Transverse colon (tissue), 4 donors: ENCODE data around the gene FRYL. TPM values are rescaled to one million over a fixed set of nuclear protein-coding genes. Genes with fewer than 3 reads are reported as not detected.

Source experiments
- DNase-seq: peaks from one replicate; pipeline ENCODE4 v3.0.0-alpha.2; 2019
- H3K27ac ChIP-seq, 4 donors: fragments of 200-600 bp; sonication (generic); 2 replicates each; pipeline ENCODE4 v1.5.1; 2016 to 2018; ENCODE audit warnings: inconsistent platforms in 4 of 4
- H3K27me3 ChIP-seq: fragments of 200-600 bp; sonication (generic); 2 replicates; pipeline ENCODE4 v1.5.1; 2017; ENCODE audit warnings: inconsistent platforms
- H3K36me3 ChIP-seq, 4 donors: fragments of 200-600 bp; sonication (generic); 2 replicates each; pipeline ENCODE4 v1.5.1; 2017 to 2019; ENCODE audit warnings: inconsistent platforms in 4 of 4
- H3K4me1 ChIP-seq, 4 donors: fragments of 200-600 bp; sonication (generic); 2 replicates each; pipeline ENCODE4 v1.5.1; 2017 to 2020; ENCODE audit warnings: inconsistent platforms in 4 of 4
- H3K4me3 ChIP-seq, 4 donors: fragments of 200-600 bp; sonication (generic); 1 replicate in 1 of 4; 2 replicates in 3 of 4; pipeline versions ENCODE4 v1.5.1 to v1.6.1; 2017 to 2019; ENCODE audit warnings: inconsistent platforms in 4 of 4
- H3K9me3 ChIP-seq, 2 donors: fragments of 200-600 bp; sonication (generic); 2 replicates each; pipeline ENCODE4 v1.5.1; 2017 to 2019; ENCODE audit warnings: inconsistent platforms in 2 of 2
- CTCF ChIP-seq, 5 experiments: fragments of 200-600 bp in 3 of 5; fragments of 450-650 bp in 2 of 5; sonication (generic) in 3 of 5; IDR thresholded peaks; 1 replicate in 2 of 5; 2 replicates in 3 of 5; pipeline ENCODE4 v1.5.1; 2016 to 2017; ENCODE audit warnings: antibody characterized with exemption in 5 of 5, inconsistent platforms in 3 of 5, mild to moderate bottlenecking in 2 of 5, moderate library complexity in 1 of 5
- EP300 ChIP-seq: sonication (generic); formaldehyde crosslinking; IDR thresholded peaks from one replicate; pipeline ENCODE4 v1.6.1; 2017; ENCODE audit warnings: antibody characterized with exemption, low read depth
- POLR2A ChIP-seq: fragments of 450-650 bp; IDR thresholded peaks from one replicate; pipeline ENCODE4 v1.6.1; 2016; ENCODE audit warnings: antibody characterized with exemption, mild to moderate bottlenecking, moderate library complexity
- POLR2AphosphoS5 ChIP-seq, 3 donors: sonication (generic); formaldehyde crosslinking; IDR thresholded peaks; one replicate each; pipeline ENCODE4 v1.6.1; 2016; ENCODE audit warnings: antibody characterized with exemption in 3 of 3
- WGBS, 2 donors: methylation state at CpG; one replicate each; pipeline ENCODE4 v1.1.5; 2018; ENCODE audit warnings: low coverage in 1 of 2; 5-methylcytosine and 5-hydroxymethylcytosine counted together
- in situ Hi-C, 4 donors: fragments of 200-750 bp; cut with MboI; loops; one replicate each; pipeline versions ENCODE4 v1.15.0 to v1.15.1; 2017; ENCODE audit warnings: low sequenced_read_pairs in 3 of 4, low pct_ligation_motif_present in 1 of 4, low pct_unique_long_range_greater_than_20kb in 1 of 4
- intact Hi-C: fragments of 100-400 bp; cut with DNase I; formaldehyde crosslinking; loops from one replicate; pipeline ENCODE4 v1.15.1; 2023; ENCODE audit warnings: low total_unique reads
- total RNA-seq, 4 donors: library from RNA; depleted of rRNA; stranded (reverse); fragments of >200 nt; gene quantifications; one replicate each; pipeline ENCODE4 v1.1.0, GENCODE V29; 2016

FRYL gene
- total RNA-seq, 4 donors from 2014 or later, result 477 to 645 (median 545) TPM

GRCh38 chr4:48556268-48556667 lies 223.8 kb downstream of the FRYL start:
- no peak overlapping the region for H3K27ac ChIP-seq
- intact Hi-C loops (no loop called here), in situ Hi-C loops (no loop called here)
- no peaks in the 10 kb centered on the region for H3K27me3 ChIP-seq
- H3K4me3 ChIP-seq, result no peak overlapping the region
- no peak for TF ChIP-seq POLR2AphosphoS5 (IDR thresholded peaks at IDR 0.05)
- TF ChIP-seq CTCF (IDR thresholded peaks at IDR 0.05), result no peak
- TF ChIP-seq POLR2A, result no peak
- TF ChIP-seq EP300, result no peak
- DNase-seq, result no peak
- no peaks in the 10 kb centered on the region for H3K9me3 ChIP-seq
- no peaks in the 10 kb centered on the region for H3K4me1 ChIP-seq
- peaks cover 0 to 75% (median 37%) of the 10 kb centered on the region in 4 donors for H3K36me3 ChIP-seq
- 88 to 90% methylated on average over 2 of the region's 2 CpGs for WGBS, 2 donors

GRCh38 chr4:48554606-48555005 lies 225.5 kb downstream of the FRYL start:
- intact Hi-C loops, result no loop called here
- Histone ChIP-seq H3K4me3 (no peak overlapping the region), H3K27ac (no peak overlapping the region), H3K27me3 (no peaks in the 10 kb centered on the region), H3K9me3 (no peaks in the 10 kb centered on the region), H3K4me1 (no peaks in the 10 kb centered on the region), H3K36me3 (peaks cover 0 to 81% (median 37%) of the 10 kb centered on the region in 4 donors)
- 88 to 97% methylated on average over 4 of the region's 5 CpGs for WGBS, 2 donors
- no peak for DNase-seq
- TF ChIP-seq POLR2AphosphoS5 (IDR thresholded peaks at IDR 0.05) (no peak), POLR2A (no peak), EP300 (no peak), CTCF (IDR thresholded peaks at IDR 0.05) (no peak)
- in situ Hi-C loops, result no loop called here

GRCh38 chr4:48553720-48554119 lies 226.4 kb downstream of the FRYL start:
- Histone ChIP-seq H3K27me3 (no peaks in the 10 kb centered on the region), H3K4me3 (no peak overlapping the region), H3K9me3 (no peaks in the 10 kb centered on the region), H3K36me3 (peaks cover 0 to 89% (median 39%) of the 10 kb centered on the region in 4 donors), H3K4me1 (no peaks in the 10 kb centered on the region), H3K27ac (no peak overlapping the region)
- in situ Hi-C loops (no loop called here), intact Hi-C loops (no loop called here)
- WGBS, 2 donors, result 100% methylated on average over 1 of the region's 1 CpG
- no peak for TF ChIP-seq POLR2A
- no peak for TF ChIP-seq POLR2AphosphoS5 (IDR thresholded peaks at IDR 0.05)
- TF ChIP-seq EP300, result no peak
- TF ChIP-seq CTCF (IDR thresholded peaks at IDR 0.05), result no peak
- no peak for DNase-seq

GRCh38 chr4:48546336-48546735 lies 233.7 kb downstream of the FRYL start:
- Histone ChIP-seq H3K27ac (no peak overlapping the region), H3K4me3 (no peak overlapping the region), H3K27me3 (no peaks in the 10 kb centered on the region), H3K9me3 (no peaks in the 10 kb centered on the region), H3K36me3 (peaks cover 0 to 92% (median 46%) of the 10 kb centered on the region in 4 donors), H3K4me1 (no peaks in the 10 kb centered on the region)
- intact Hi-C loops (no loop called here), in situ Hi-C loops (no loop called here)
- WGBS, 2 donors, result 78 to 100% methylated on average over 1 to 2 of the region's 2 CpGs
- DNase-seq, result no peak
- TF ChIP-seq EP300 (no peak), CTCF (IDR thresholded peaks at IDR 0.05) (peak in 2 of 5 experiments; percentile 20)
